HEK293 (cell line): ENCODE data around the gene TRIM33.

Source experiments
- KLF1 ChIP-seq: fragments of 450-650 bp; formaldehyde crosslinking; IDR thresholded peaks from 2 replicates; pipeline ENCODE4 v1.5.1; 2016; ENCODE audit warnings: missing biosample characterization, missing genetic modification characterization
- ZFP37 ChIP-seq: fragments of 450-650 bp; formaldehyde crosslinking; IDR thresholded peaks from 2 replicates; pipeline ENCODE4 v1.5.1; 2016; ENCODE audit warnings: missing biosample characterization, missing genetic modification characterization
- ZNF621 ChIP-seq: fragments of 450-650 bp; formaldehyde crosslinking; IDR thresholded peaks from 2 replicates; pipeline ENCODE4 v1.5.1; 2017; ENCODE audit warnings: missing biosample characterization, missing genetic modification characterization
- ZNF768 ChIP-seq: fragments of 450-650 bp; formaldehyde crosslinking; IDR thresholded peaks from 2 replicates; pipeline ENCODE4 v1.5.1; 2018; ENCODE audit warnings: missing biosample characterization, mild to moderate bottlenecking, missing genetic modification characterization
- TF ChIP-seq, protein P1 (sequence below): sonication (generic); formaldehyde crosslinking; IDR thresholded peaks from 2 replicates; pipeline ENCODE4 v1.8.1; 2022; ENCODE audit warnings: mild to moderate bottlenecking, moderate library complexity, missing genetic modification reagents
- TF ChIP-seq, protein P2 (sequence below): fragments of 450-650 bp; formaldehyde crosslinking; IDR thresholded peaks from 2 replicates; pipeline ENCODE4 v1.5.1; 2016; ENCODE audit warnings: missing biosample characterization, missing genetic modification characterization

DNA sequence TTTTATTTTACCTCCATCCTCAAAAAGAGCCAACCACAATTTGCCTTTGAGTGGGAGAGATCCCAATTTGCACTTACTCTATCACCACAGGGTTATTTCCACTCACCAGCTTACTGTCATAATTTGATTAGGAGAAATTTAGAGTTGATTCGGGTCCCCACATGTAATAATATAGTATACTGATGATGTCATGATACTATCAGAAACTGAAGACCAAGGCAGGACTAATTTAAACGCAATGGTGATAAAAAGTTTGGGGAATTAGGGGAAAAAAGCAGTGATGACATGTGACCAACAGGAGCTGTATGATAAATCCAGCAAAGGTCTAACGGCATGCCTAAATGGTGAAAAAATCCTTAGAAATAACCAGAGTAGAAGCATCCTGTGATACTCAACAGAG, 54.4 kb downstream of the TRIM33 start:
- no peak for TF ChIP-seq KLF1
- TF ChIP-seq ZFP37 (tag by site-specific recombination): no peak
- no peak for TF ChIP-seq ZNF621 (tag by site-specific recombination)
- TF ChIP-seq, protein P1, sequence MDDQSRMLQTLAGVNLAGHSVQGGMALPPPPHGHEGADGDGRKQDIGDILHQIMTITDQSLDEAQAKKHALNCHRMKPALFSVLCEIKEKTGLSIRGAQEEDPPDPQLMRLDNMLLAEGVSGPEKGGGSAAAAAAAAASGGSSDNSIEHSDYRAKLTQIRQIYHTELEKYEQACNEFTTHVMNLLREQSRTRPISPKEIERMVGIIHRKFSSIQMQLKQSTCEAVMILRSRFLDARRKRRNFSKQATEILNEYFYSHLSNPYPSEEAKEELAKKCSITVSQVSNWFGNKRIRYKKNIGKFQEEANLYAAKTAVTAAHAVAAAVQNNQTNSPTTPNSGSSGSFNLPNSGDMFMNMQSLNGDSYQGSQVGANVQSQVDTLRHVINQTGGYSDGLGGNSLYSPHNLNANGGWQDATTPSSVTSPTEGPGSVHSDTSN (CRISPR knock-in tag): no peak
- TF ChIP-seq, protein P2, sequence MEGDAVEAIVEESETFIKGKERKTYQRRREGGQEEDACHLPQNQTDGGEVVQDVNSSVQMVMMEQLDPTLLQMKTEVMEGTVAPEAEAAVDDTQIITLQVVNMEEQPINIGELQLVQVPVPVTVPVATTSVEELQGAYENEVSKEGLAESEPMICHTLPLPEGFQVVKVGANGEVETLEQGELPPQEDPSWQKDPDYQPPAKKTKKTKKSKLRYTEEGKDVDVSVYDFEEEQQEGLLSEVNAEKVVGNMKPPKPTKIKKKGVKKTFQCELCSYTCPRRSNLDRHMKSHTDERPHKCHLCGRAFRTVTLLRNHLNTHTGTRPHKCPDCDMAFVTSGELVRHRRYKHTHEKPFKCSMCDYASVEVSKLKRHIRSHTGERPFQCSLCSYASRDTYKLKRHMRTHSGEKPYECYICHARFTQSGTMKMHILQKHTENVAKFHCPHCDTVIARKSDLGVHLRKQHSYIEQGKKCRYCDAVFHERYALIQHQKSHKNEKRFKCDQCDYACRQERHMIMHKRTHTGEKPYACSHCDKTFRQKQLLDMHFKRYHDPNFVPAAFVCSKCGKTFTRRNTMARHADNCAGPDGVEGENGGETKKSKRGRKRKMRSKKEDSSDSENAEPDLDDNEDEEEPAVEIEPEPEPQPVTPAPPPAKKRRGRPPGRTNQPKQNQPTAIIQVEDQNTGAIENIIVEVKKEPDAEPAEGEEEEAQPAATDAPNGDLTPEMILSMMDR (tag by site-specific recombination): no peak
- no peak for TF ChIP-seq ZNF768
